SU-DHL-6 (cell line): Measurements from ENCODE around the gene CELSR3.

Source experiments
- H2AFZ ChIP-seq: fragments of 200-600 bp; sonication (generic); 2 replicates; pipeline ENCODE4 v1.6.1; 2014; ENCODE audit warnings: low read depth, mild to moderate bottlenecking, moderate library complexity, mixed read lengths, antibody characterized with exemption, low read length; ENCODE audit not compliant: severe bottlenecking
- H3F3A ChIP-seq: fragments of 200-600 bp; shearing (Covaris generic); 2 replicates; pipeline ENCODE4 v1.6.0; 2016; ENCODE audit warnings: antibody characterized with exemption, mild to moderate bottlenecking; ENCODE audit not compliant: insufficient read depth
- H3K27ac ChIP-seq: fragments of 200-600 bp; sonication (generic); 2 replicates; pipeline ENCODE4 v1.5.1; 2016; ENCODE audit warnings: low read depth, mild to moderate bottlenecking, low read length, moderate library complexity, mixed read lengths
- H3K27me3 ChIP-seq: fragments of 200-600 bp; sonication (generic), shearing (Covaris generic); 2 replicates; pipeline ENCODE4 v1.6.0; 2014; ENCODE audit warnings: mild to moderate bottlenecking, low read length
- H3K36me3 ChIP-seq: fragments of 200-600 bp; sonication (generic); 2 replicates; pipeline ENCODE4 v1.6.1; 2014; ENCODE audit warnings: mild to moderate bottlenecking, low read length, mixed read lengths
- H3K4me2 ChIP-seq: fragments of 300-600, 200-600 bp; shearing (Covaris generic), sonication (generic); 2 replicates; pipeline ENCODE4 v1.6.0; 2014; ENCODE audit warnings: low read length, low read depth, mild to moderate bottlenecking; ENCODE audit not compliant: poor library complexity, severe bottlenecking
- H3K4me3 ChIP-seq: fragments of 200-600 bp; sonication (generic); 2 replicates; pipeline ENCODE4 v1.5.1; 2014; ENCODE audit warnings: antibody characterized with exemption, low read length, mild to moderate bottlenecking, mixed read lengths; ENCODE audit not compliant: insufficient read depth, poor library complexity, severe bottlenecking
- H3K79me2 ChIP-seq: fragments of 200-600 bp; sonication (generic); 2 replicates; pipeline ENCODE4 v1.6.1; 2014; ENCODE audit warnings: mild to moderate bottlenecking, low read length, moderate library complexity; ENCODE audit not compliant: insufficient read depth
- H3K9ac ChIP-seq: fragments of 200-600 bp; sonication (generic); 2 replicates; pipeline ENCODE4 v1.7.0; 2014; ENCODE audit warnings: mild to moderate bottlenecking, low read length
- H3K9me2 ChIP-seq: fragments of 200-600 bp; sonication (generic); replicated peaks from 2 replicates; pipeline ENCODE4 v1.6.1; 2014; ENCODE audit warnings: low read length; ENCODE audit not compliant: insufficient read depth
- H3K9me3 ChIP-seq: fragments of 200-600 bp; sonication (generic); 2 replicates; pipeline ENCODE4 v1.6.1; 2014; ENCODE audit warnings: low read length, mixed read lengths; ENCODE audit not compliant: insufficient read depth
- H4K20me1 ChIP-seq: fragments of 200-600 bp; sonication (generic); 2 replicates; pipeline ENCODE4 v1.6.1; 2014; ENCODE audit warnings: low read depth, mild to moderate bottlenecking, antibody characterized with exemption, low read length, moderate library complexity, mixed read lengths
- CTCF ChIP-seq: fragments of 200-600 bp; sonication (generic); IDR thresholded peaks from one replicate; pipeline ENCODE4 v1.5.1; 2017; ENCODE audit warnings: antibody characterized with exemption, mild to moderate bottlenecking, low read length, moderate library complexity; ENCODE audit not compliant: insufficient read depth, poor library complexity, severe bottlenecking
- EZH2phosphoT487 ChIP-seq: fragments of 200-600 bp; sonication (generic), shearing (Covaris generic); conservative IDR thresholded peaks from 2 replicates; pipeline ENCODE4 v1.6.1; 2018; ENCODE audit warnings: mild to moderate bottlenecking, antibody characterized with exemption, low read length, moderate library complexity, mixed read lengths

CELSR3 gene

GRCh38 chr3:48682786-48683185 is 20.1 kb upstream of the CELSR3 start:
- Histone ChIP-seq H3K36me3 (no peaks in the 10 kb centered on the region), H3K4me3 (no peak overlapping the region), H3K27ac (no peak overlapping the region), H4K20me1 (no peaks in the 10 kb centered on the region), H3K27me3 (no peaks in the 10 kb centered on the region), H3K9me2 (no peaks in the 10 kb centered on the region), H3K9ac (no peak overlapping the region), H2AFZ (no peak overlapping the region), H3K79me2 (peaks cover 26% of the 10 kb centered on the region), H3K9me3 (no peaks in the 10 kb centered on the region), H3K4me2 (no peak overlapping the region), H3F3A (peaks cover 19% of the 10 kb centered on the region)
- TF ChIP-seq CTCF (no peak), EZH2phosphoT487 (no peak)

- Histone ChIP-seq H3K9me2 (no peaks in the 10 kb centered on the region), H4K20me1 (no peaks in the 10 kb centered on the region), H3K27ac (no peak overlapping the region), H3K4me2 (no peak overlapping the region), H3K9me3 (no peaks in the 10 kb centered on the region), H3K36me3 (no peaks in the 10 kb centered on the region), H2AFZ (no peak overlapping the region), H3K27me3 (no peaks in the 10 kb centered on the region), H3K79me2 (peaks cover 26% of the 10 kb centered on the region), H3K9ac (no peak overlapping the region), H3K4me3 (no peak overlapping the region), H3F3A (peaks cover 12% of the 10 kb centered on the region)
- no peak for TF ChIP-seq CTCF
- TF ChIP-seq EZH2phosphoT487: no peak
Measured at GRCh38 chr3:48681974-48682610, 19.4 kb upstream of the CELSR3 start.

- H3K9ac ChIP-seq: no peak overlapping the region
- H4K20me1 ChIP-seq: no peaks in the 10 kb centered on the region
- no peak overlapping the region for H3K4me2 ChIP-seq
- no peaks in the 10 kb centered on the region for H3K9me3 ChIP-seq
- H3F3A ChIP-seq: peaks cover 6% of the 10 kb centered on the region
- H3K4me3 ChIP-seq: no peak overlapping the region
- no peaks in the 10 kb centered on the region for H3K9me2 ChIP-seq
- no peaks in the 10 kb centered on the region for H3K36me3 ChIP-seq
- peaks cover 26% of the 10 kb centered on the region for H3K79me2 ChIP-seq
- no peak overlapping the region for H3K27ac ChIP-seq
- no peaks in the 10 kb centered on the region for H3K27me3 ChIP-seq
- H2AFZ ChIP-seq: no peak overlapping the region
- no peak for TF ChIP-seq CTCF
- TF ChIP-seq EZH2phosphoT487: no peak
Measured at GRCh38 chr3:48681541-48681880, 18.8 kb upstream of the CELSR3 start.
